ENCODE data around the gene ZNF70.
"Not testable (repeated sequence)": the region's sequence is repeated elsewhere in the genome, so short reads cannot be mapped to it uniquely, and the experiment has no call there.

ZNF70 gene

GRCh38 chr22:23743303-23743705 lies 7.6 kb downstream of the ZNF70 start:
- TF ChIP-seq, protein P1, sequence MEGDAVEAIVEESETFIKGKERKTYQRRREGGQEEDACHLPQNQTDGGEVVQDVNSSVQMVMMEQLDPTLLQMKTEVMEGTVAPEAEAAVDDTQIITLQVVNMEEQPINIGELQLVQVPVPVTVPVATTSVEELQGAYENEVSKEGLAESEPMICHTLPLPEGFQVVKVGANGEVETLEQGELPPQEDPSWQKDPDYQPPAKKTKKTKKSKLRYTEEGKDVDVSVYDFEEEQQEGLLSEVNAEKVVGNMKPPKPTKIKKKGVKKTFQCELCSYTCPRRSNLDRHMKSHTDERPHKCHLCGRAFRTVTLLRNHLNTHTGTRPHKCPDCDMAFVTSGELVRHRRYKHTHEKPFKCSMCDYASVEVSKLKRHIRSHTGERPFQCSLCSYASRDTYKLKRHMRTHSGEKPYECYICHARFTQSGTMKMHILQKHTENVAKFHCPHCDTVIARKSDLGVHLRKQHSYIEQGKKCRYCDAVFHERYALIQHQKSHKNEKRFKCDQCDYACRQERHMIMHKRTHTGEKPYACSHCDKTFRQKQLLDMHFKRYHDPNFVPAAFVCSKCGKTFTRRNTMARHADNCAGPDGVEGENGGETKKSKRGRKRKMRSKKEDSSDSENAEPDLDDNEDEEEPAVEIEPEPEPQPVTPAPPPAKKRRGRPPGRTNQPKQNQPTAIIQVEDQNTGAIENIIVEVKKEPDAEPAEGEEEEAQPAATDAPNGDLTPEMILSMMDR (IDR thresholded peaks at IDR 0.05; ENCODE audit: insufficient read depth, low read length, missing control alignments), result no peak
- no peak overlapping the region for H3K4me3 ChIP-seq (ENCODE audit: low read depth, low read length)
- no peak for DNase-seq (ENCODE audit: low read depth, low spot score)
- ChIA-PET CTCF (interaction anchor here (2.6 kb wide), 1 partner anchor 11 kb away, joined by 5 read pairs; no protein-coding TSS in a partner anchor), POLR2A (no interaction called here)

DNA sequence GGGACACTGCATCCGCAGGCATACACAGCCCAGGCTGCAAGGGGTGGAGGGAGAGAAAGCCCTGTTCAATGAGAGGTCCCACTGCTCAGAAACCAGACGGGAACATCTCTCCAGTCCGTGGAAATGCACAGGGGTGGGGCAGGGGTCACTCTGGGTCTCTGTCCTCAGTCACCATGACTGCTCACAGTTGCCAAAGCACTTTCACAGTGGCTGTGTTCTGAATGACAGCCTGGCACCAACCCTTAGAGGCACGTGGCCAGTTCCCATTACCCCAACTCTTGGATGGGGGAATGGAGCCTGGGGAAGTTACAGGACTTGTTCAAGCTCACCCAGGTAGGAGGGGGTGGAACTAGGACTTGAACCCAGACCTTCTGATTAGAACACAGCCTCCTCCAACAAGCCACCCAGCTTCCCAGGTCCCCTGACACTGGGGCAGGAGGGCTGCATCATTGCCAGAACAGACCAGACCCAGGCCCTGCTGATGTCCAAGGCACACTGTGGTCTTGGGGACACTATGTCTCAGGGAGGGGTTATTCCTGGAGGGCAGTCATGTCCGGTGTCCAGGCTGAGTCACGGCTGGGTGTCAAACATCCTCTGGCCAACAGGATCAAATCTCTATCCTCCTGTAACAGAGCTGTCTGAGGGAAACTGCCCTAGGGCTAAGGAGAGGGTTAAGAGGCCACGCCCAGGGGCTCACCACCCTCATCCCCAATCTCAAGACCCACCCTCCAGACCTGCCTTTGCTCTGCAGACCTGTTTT lies 8.2 kb downstream of the ZNF70 start:
- DNase-seq (ENCODE audit: low read depth, low spot score), result no peak
- H3K4me3 ChIP-seq (ENCODE audit: low read depth, low read length), result no peak overlapping the region
- TF ChIP-seq, protein P1 (IDR thresholded peaks at IDR 0.05; ENCODE audit: insufficient read depth, low read length, missing control alignments), result no peak
- ChIA-PET POLR2A (no interaction called here), CTCF (no interaction called here)

DNA sequence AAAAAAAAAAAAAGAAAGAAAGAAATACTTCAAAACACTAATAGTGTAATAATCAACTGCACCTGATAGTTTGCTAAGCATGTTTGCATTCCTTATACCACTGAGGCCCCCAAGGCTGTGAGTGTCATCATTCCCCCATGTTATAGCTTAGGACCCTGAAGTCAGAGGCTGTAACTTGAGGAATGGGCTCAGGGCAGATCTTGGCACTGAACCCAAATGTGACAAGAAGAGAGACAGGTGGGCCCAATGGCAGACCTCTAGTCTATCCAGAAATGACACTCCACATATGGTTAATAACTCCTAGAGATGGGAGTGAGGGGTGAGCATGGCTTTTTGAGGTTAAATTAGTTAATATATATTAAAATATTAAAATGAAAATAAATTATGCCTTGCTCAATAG lies 13.2 kb downstream of the ZNF70 start:
- TF ChIP-seq, protein P1 (IDR thresholded peaks at IDR 0.05; ENCODE audit: insufficient read depth, low read length, missing control alignments), result no peak
- DNase-seq (ENCODE audit: low read depth, low spot score), result no peak
- ChIA-PET CTCF (interaction anchor here (1.3 kb wide), 1 partner anchor 111 kb away, joined by 3 read pairs; no protein-coding TSS in a partner anchor), POLR2A (no interaction called here)
- H3K4me3 ChIP-seq (ENCODE audit: low read depth, low read length), result no peak overlapping the region

GRCh38 chr22:23728108-23728507 lies 22.8 kb downstream of the ZNF70 start:
- not testable (repeated sequence) for DNase-seq (ENCODE audit: low read depth, low spot score); H3K4me3 ChIP-seq (ENCODE audit: low read depth, low read length)
- POLR2A ChIA-PET, result interaction anchor here (1.6 kb wide), 1 partner anchor 11 kb away, joined by 4 read pairs; no protein-coding TSS in a partner anchor
- CTCF ChIA-PET, result interaction anchor here (1.0 to 2.6 kb wide), 2 partner anchors 41 to 121 kb away, joined by 3 to 9 read pairs; no protein-coding TSS in a partner anchor

GRCh38 chr22:23722724-23723123 lies 28.2 kb downstream of the ZNF70 start:
- DNase-seq (ENCODE audit: low read depth, low spot score), result no peak
- TF ChIP-seq, protein P1 (IDR thresholded peaks at IDR 0.05; ENCODE audit: insufficient read depth, low read length, missing control alignments), result no peak
- ChIA-PET POLR2A (no interaction called here), CTCF (interaction anchor here (0.6 kb wide), 1 partner anchor 10 kb away, joined by 3 read pairs; no protein-coding TSS in a partner anchor)
- no peak overlapping the region for H3K4me3 ChIP-seq (ENCODE audit: low read depth, low read length)

GRCh38 chr22:23722160-23722559 lies 28.8 kb downstream of the ZNF70 start:
- H3K4me3 ChIP-seq (ENCODE audit: low read depth, low read length), result no peak overlapping the region
- DNase-seq (ENCODE audit: low read depth, low spot score), result no peak
- TF ChIP-seq, protein P1 (IDR thresholded peaks at IDR 0.05; ENCODE audit: insufficient read depth, low read length, missing control alignments), result no peak
- ChIA-PET POLR2A (no interaction called here), CTCF (interaction anchor here (0.6 kb wide), 1 partner anchor 9 kb away, joined by 3 read pairs; no protein-coding TSS in a partner anchor)

Measured in AG04449 (cell line).